Measurements from ENCODE around the gene CEP164. TPM values are rescaled to one million over a fixed set of nuclear protein-coding genes. Genes with fewer than 3 reads are reported as not detected.

CEP164 gene
- polyA plus RNA-seq, 1 donor from 2014 or later, result 27.4 TPM

DNA sequence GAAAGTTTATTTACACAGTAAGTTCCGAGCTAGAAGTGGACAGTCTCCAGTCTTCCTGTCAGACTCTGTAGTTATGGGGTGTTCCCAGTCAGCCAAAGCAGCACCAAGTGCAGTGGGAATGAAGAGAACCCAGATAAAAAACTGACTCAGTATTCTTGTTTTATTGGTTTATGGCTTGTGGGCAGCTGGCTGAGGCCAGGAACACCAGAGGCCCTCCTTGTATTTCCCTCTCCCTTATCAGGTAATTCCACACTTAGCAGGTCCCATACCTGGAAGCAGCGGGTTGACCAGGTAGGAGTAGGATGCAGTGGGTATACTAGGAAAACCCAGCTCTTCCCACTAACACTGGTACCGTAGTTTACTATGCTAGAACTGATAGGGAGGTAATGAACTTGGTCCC is 40.0 kb upstream of the CEP164 start:
- Histone ChIP-seq H3K4me2 (ENCODE audit: low read length) (no peak overlapping the region), H3K27ac (ENCODE audit: low read length) (no peak overlapping the region), H2AFZ (ENCODE audit: low read depth, low read length) (no peak overlapping the region), H3K4me3 (ENCODE audit: low read length) (no peak overlapping the region), H4K20me1 (ENCODE audit: insufficient read depth) (no peaks in the 10 kb centered on the region), H3K79me2 (replicated peaks; ENCODE audit: insufficient read depth, low read length) (no peaks in the 10 kb centered on the region), H3K9me3 (ENCODE audit: low read length) (no peaks in the 10 kb centered on the region), H3K9ac (ENCODE audit: low read length) (no peak overlapping the region), H3K27me3 (ENCODE audit: insufficient read depth, low read depth, low read length) (no peaks in the 10 kb centered on the region), H3K9me2 (ENCODE audit: insufficient read depth, low read length) (no peaks in the 10 kb centered on the region), H3F3A (ENCODE audit: insufficient read depth, low read length, poor library complexity, severe bottlenecking) (no peaks in the 10 kb centered on the region), H3K36me3 (ENCODE audit: insufficient read depth, low read length) (peaks cover 3% of the 10 kb centered on the region)
- TF ChIP-seq POLR2AphosphoS5 (IDR thresholded peaks at IDR 0.05) (no peak), RAD21 (conservative IDR thresholded peaks at IDR 0.05) (no peak), EZH2 (IDR thresholded peaks at IDR 0.05; ENCODE audit: borderline replicate concordance, insufficient read depth, low read length, poor library complexity, severe bottlenecking) (no peak), EP300 (conservative IDR thresholded peaks at IDR 0.05; ENCODE audit: poor library complexity, severe bottlenecking) (no peak), SMC3 (conservative IDR thresholded peaks at IDR 0.05; ENCODE audit: poor library complexity) (no peak), MXI1 (conservative IDR thresholded peaks at IDR 0.05; ENCODE audit: poor library complexity, severe bottlenecking) (no peak), TAF1 (IDR thresholded peaks at IDR 0.05; ENCODE audit: low read depth) (no peak)
- TF ChIP-seq, protein P1, sequence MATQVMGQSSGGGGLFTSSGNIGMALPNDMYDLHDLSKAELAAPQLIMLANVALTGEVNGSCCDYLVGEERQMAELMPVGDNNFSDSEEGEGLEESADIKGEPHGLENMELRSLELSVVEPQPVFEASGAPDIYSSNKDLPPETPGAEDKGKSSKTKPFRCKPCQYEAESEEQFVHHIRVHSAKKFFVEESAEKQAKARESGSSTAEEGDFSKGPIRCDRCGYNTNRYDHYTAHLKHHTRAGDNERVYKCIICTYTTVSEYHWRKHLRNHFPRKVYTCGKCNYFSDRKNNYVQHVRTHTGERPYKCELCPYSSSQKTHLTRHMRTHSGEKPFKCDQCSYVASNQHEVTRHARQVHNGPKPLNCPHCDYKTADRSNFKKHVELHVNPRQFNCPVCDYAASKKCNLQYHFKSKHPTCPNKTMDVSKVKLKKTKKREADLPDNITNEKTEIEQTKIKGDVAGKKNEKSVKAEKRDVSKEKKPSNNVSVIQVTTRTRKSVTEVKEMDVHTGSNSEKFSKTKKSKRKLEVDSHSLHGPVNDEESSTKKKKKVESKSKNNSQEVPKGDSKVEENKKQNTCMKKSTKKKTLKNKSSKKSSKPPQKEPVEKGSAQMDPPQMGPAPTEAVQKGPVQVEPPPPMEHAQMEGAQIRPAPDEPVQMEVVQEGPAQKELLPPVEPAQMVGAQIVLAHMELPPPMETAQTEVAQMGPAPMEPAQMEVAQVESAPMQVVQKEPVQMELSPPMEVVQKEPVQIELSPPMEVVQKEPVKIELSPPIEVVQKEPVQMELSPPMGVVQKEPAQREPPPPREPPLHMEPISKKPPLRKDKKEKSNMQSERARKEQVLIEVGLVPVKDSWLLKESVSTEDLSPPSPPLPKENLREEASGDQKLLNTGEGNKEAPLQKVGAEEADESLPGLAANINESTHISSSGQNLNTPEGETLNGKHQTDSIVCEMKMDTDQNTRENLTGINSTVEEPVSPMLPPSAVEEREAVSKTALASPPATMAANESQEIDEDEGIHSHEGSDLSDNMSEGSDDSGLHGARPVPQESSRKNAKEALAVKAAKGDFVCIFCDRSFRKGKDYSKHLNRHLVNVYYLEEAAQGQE (IDR thresholded peaks at IDR 0.05; ENCODE audit: borderline replicate concordance), result no peak
- TF ChIP-seq, protein P2, sequence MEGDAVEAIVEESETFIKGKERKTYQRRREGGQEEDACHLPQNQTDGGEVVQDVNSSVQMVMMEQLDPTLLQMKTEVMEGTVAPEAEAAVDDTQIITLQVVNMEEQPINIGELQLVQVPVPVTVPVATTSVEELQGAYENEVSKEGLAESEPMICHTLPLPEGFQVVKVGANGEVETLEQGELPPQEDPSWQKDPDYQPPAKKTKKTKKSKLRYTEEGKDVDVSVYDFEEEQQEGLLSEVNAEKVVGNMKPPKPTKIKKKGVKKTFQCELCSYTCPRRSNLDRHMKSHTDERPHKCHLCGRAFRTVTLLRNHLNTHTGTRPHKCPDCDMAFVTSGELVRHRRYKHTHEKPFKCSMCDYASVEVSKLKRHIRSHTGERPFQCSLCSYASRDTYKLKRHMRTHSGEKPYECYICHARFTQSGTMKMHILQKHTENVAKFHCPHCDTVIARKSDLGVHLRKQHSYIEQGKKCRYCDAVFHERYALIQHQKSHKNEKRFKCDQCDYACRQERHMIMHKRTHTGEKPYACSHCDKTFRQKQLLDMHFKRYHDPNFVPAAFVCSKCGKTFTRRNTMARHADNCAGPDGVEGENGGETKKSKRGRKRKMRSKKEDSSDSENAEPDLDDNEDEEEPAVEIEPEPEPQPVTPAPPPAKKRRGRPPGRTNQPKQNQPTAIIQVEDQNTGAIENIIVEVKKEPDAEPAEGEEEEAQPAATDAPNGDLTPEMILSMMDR (IDR thresholded peaks at IDR 0.05; ENCODE audit: poor library complexity, severe bottlenecking), result no peak

GRCh38 chr11:117289795-117290194 is 37.9 kb upstream of the CEP164 start:
- no peak overlapping the region for H3K4me2 ChIP-seq (ENCODE audit: low read length)
- no peaks in the 10 kb centered on the region for H3K27me3 ChIP-seq (ENCODE audit: insufficient read depth, low read depth, low read length)
- no peaks in the 10 kb centered on the region for H3F3A ChIP-seq (ENCODE audit: insufficient read depth, low read length, poor library complexity, severe bottlenecking)
- H3K27ac ChIP-seq (ENCODE audit: low read length), result no peak overlapping the region
- H3K9ac ChIP-seq (ENCODE audit: low read length), result no peak overlapping the region
- H3K79me2 ChIP-seq (replicated peaks; ENCODE audit: insufficient read depth, low read length), result no peaks in the 10 kb centered on the region
- H3K9me3 ChIP-seq (ENCODE audit: low read length), result no peaks in the 10 kb centered on the region
- H4K20me1 ChIP-seq (ENCODE audit: insufficient read depth), result no peaks in the 10 kb centered on the region
- no peaks in the 10 kb centered on the region for H3K9me2 ChIP-seq (ENCODE audit: insufficient read depth, low read length)
- no peak overlapping the region for H3K4me3 ChIP-seq (ENCODE audit: low read length)
- no peak overlapping the region for H2AFZ ChIP-seq (ENCODE audit: low read depth, low read length)
- H3K36me3 ChIP-seq (ENCODE audit: insufficient read depth, low read length), result no peaks in the 10 kb centered on the region
- no peak for TF ChIP-seq TAF1 (IDR thresholded peaks at IDR 0.05; ENCODE audit: low read depth)
- TF ChIP-seq MXI1 (conservative IDR thresholded peaks at IDR 0.05; ENCODE audit: poor library complexity, severe bottlenecking), result no peak
- TF ChIP-seq EZH2 (IDR thresholded peaks at IDR 0.05; ENCODE audit: borderline replicate concordance, insufficient read depth, low read length, poor library complexity, severe bottlenecking), result no peak
- TF ChIP-seq, protein P2 (IDR thresholded peaks at IDR 0.05; ENCODE audit: poor library complexity, severe bottlenecking), result no peak
- TF ChIP-seq RAD21 (conservative IDR thresholded peaks at IDR 0.05), result no peak
- TF ChIP-seq, protein P1 (IDR thresholded peaks at IDR 0.05; ENCODE audit: borderline replicate concordance), result no peak
- no peak for TF ChIP-seq POLR2AphosphoS5 (IDR thresholded peaks at IDR 0.05)
- TF ChIP-seq SMC3 (conservative IDR thresholded peaks at IDR 0.05; ENCODE audit: poor library complexity), result no peak
- TF ChIP-seq EP300 (conservative IDR thresholded peaks at IDR 0.05; ENCODE audit: poor library complexity, severe bottlenecking), result no peak
